HG02763 (cell line): ENCODE data around the gene FAM120A.

Experiments used
- ATAC-seq: cut with Tn5 transposase; IDR thresholded peaks from one replicate; pipeline ENCODE4 v1.9.1; 2021; ENCODE audit warnings: mild to moderate bottlenecking, moderate library complexity; ENCODE audit not compliant: unreplicated experiment

FAM120A gene

DNA sequence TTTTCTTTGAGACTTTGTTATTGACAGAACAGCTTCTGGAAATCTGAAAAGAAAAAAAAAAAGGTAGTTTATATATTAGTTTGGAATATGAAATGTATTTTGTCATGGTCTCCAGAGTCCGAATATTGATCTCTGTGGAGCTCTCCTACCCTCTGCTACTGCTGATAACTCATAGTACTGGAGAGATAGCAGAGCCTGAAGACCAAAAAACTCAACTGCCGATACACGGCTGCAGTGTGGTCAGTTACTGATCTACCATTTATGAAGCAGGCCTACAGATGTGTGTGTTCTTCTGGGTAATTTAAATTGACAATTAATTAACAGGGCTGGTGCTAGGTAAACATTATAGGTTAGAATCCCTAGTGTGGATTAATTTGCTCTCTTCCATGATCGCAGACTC, 3.8 kb upstream of the FAM120A start:
- no peak for ATAC-seq

DNA sequence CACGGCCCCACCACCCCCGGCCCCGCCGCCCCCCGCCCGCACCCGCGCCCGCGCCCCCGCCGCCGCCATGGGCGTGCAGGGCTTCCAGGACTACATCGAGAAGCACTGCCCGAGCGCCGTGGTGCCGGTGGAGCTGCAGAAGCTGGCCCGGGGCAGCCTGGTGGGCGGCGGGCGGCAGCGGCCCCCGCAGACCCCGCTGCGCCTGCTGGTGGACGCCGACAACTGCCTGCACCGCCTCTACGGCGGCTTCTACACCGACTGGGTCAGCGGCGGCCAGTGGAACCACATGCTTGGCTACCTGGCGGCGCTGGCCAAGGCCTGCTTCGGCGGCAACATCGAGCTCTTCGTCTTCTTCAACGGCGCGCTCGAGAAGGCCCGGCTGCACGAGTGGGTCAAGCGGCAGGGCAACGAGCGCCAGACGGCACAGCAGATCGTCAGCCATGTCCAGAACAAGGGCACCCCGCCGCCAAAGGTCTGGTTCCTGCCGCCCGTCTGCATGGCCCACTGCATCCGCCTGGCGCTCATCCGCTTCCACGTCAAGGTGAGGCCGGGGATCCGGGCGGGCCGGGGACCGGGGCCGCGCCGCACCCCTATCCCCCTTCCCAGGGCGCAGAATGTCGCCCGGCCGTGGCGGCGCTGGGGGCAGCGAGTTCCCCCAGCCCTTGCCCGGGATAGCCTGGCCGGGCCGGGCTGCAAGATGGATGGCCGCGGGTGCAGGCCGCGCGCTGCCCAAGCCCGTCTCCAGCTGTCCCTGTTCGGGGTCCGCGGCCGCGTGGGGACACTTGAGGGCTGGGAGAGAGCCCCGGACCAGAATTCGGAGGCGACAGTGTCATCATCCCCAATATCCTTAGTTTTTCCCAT, 594 bp downstream of the FAM120A start:
- ATAC-seq: peak; percentile 15

DNA sequence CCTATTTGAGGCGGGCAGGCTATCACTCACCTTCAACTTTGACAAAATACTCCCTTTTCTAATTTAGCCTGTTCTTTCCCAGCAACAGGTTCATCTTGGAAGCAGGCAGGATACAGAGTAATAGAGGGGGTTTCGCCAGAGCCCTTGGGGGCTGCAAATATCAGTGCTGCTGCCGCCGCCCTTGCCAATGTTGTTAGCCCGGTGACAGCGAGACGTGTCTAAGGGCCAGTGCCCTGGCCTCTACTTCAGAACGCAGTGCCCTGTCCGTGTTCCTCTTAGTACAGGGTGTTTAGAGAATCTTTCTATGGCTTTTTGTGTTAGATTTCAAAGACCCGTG, 1.2 kb downstream of the FAM120A start:
- ATAC-seq: no peak

DNA sequence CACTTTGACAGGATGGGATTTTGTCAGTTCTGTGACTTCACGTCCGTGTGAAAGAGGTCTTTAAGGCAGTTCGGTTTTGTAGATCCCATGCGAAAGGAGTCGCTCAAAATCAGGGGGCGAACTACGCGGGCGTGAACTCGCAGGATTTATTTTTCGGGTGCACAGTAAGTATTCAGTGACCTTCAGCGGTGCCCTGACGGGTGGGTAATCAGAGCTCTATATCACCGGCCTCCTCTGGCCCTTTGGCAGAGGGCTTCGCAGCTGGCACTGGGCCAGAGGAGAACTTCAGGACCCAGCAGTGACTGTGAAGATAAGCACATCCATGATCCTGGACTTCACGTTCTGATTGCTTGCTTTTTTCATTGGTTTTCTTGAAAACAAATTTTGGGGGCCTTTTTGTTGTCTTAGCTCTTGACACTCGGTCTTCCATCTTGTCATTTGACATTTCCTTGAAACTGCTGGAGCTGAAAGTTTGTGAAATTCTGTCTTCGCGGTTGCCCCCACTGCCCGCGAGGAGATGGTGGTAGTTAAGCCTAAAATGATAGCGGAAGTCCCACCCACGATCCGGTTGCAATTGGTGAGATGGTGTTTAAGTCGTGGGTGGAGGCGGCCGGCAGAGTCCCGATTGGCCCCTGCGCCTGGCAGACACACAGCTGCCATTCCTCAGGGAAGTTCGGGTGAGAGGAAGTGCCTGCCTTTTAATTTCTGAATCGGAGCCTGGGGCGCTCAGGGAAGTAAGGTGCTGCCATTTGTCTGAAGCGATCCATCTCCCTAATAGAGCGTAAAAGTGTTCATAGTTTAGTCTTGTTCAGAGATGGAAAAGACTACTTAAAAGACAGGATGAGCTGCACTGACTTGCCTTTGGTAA, 1.8 kb downstream of the FAM120A start, which contains the start of gene FAM120AOS:
Gene FAM120AOS, minus strand, starts transcription at position 535 of the 868 bp plus-strand sequence. CDS start 872 bp downstream, outside the sequence.
- peak; percentile 64 for ATAC-seq

DNA sequence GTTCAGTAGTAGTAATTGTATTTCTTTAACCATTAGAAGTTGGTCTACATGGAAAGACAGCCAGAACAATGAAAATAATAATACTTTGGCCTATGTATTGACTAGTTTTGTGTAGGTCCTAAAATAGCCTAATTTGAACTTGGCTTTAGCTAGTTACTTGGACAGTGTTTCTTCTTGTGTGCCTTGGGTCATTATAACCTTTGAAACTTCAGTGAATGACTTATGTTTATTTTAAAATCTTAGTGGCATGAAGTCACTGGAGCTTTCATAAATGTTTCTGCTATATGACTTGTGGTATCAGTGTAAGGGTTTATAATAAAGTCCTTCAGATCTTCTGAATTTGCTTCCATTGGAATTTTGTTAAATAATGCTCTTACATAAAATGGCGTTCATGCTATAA, 4.5 kb downstream of the FAM120A start:
- ATAC-seq: no peak

DNA sequence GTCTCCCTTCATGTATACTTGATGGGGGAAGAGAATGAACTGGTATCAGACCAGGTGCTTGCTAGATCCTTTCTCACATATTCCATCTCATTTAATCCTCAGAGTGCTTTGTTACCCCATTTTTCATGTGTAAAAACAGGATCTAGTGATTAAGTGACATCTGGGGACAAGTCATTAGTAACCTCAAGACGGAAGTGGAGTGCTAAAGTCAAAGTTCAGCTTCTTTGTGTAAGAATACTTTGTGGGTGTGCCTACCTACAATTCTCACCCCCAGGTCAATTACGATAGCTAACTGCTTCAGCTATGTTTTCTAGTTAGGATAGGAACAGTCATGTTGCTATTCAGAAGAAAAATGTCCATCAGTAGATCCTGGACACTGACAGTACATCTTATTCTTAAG, 5.0 kb downstream of the FAM120A start:
- ATAC-seq: no peak

DNA sequence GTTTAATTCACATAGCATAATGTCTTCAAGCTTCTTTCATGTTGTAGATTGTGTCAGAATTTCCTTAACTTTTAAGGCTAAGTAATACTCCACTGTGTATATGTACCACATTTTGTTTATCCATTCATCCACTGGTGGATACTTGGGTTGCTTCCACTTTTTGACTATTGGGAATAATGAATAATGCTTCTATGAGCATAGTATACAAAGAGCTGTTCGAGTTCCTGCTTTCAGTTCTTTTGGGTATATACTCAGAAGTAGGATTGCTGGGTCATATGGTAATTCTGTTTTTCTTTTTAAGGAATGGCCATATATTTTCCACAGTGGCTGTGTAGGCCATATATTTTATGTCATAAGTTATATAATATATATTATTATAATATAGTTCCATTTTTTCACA, 5.5 kb downstream of the FAM120A start:
- no peak for ATAC-seq

DNA sequence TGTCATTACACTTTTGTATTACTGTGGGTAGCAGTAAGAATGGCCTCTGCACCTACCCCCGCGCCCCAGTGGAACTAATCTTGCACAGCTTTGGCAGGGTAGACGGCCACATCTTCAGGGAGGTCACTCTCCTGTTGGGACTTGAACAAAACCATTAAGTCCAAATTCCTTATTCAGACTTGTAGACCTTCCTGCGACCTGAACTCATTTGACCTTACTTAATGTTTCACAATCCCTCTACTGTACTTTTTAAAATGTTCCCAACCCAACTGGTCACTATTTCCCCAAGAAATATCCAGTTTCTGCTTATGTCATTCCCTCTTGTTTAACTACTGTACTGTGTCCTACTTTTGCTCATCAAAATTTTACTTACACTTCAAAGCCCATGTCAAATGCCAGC, 7.2 kb downstream of the FAM120A start:
- no peak for ATAC-seq

DNA sequence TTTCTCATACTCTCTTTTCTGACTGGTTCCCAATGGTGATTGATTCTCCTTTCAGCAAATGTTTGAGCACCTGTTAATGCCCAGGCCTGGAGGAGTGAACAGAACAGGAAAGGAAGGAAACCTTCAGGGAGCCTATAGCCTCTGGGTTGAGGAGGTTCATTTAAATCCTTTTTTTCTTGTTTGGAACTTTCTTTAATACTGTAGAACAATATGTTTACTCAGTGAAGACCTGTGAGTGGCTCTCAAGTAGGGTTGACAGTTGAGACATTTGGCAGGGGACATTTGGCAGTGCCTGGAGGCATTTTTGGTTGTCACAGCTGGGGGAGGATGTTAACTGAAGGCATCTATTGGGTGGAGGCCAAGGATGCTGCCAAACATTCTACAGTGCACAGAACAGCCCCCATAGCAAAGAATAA, 8.0 kb downstream of the FAM120A start:
- no peak for ATAC-seq

DNA sequence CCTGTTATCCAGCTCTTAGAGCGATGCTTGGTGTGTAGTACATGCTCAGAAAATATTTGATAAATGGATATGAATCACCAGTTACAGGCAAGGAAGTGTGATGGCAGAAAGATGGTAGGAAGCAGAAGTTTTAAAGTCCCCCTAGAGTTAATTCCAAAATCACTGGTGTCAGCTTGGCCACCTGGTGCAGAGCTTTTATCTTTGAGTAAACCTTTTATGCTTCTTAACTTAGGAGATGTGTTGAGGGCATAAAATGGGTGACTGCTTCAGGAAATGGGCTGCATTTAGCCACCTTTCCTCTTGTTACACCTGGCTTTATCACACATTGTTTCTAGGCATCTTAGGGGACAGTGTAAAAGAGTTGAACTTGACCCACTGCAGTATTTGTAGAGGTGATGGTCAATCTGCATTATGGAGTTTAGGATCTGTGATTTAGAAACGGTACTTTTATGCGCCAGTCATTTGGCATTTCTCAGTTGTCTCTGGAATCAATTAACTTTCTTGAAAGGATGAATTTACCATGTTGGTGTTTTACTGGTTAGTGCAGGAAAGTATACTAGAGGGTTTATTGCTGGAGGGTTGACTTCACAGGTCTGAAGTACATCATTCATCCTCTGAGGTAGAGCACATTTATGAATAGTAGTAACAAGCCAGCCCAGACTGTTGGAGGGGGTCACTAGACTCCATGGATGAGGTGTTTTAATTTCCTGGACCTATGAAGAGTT, 9.4 kb downstream of the FAM120A start:
- ATAC-seq: no peak

DNA sequence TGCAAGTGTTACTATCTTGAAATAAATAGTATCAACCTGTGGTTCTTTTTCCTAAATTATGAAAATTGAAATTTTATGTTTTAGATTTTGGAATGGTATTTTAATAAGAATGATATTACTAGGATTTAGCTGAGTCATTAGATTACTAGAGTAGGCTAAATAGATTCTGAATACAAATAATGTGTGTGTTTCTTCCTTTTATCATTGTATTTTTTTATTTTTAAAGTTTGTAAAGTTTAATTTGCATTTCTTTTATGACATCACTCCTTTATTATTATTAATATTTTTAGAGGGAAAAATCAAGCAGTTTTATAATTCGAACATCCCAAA, 9.9 kb downstream of the FAM120A start:
- no peak for ATAC-seq

DNA sequence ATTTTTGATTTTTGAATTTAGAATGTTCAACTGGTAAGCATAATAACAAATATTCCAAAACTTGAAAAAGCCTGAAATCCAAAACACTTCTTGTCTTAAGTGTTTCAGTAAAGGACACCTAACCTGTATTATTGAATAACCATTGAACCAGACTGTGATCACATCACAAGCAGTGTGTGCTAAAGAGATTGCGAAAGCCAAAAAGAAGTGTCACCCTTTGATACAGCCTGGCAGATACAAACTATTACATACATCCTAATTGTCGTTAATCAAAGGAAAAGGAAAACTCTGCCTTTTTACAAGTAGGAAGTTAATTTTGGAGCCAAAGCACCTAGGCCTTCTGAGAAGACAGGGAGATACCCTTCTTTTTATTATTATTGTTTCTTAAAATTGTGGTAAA, 10.3 kb downstream of the FAM120A start:
- ATAC-seq: no peak

DNA sequence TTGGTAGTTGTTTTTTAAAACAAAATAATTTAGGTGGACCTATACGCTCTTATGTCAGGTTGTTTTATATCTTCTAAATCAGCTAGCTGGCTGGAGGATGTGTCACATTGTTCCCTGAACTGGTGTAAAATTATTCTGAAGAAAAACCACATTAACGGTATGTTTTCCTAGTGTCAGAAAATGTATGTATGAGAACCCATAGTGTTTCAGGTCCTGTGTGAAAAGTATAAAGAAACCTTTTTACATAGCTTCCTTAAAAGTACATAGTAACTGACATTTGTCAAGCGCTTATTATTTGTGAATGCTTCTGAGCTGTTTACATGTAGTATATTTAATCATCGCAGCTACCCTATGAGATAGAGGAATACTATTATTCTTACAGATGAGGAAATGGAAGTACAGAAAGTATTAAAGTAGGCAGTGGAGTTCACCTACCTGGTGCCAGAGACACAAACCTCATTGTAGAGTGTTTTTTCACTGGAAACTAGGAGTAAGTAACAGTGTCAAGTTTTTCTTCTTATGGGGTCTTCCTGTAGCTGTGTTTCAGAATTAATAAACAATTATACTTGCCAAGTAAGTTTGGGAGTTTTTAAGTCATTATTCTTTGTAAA, 12.3 kb downstream of the FAM120A start:
- no peak for ATAC-seq

DNA sequence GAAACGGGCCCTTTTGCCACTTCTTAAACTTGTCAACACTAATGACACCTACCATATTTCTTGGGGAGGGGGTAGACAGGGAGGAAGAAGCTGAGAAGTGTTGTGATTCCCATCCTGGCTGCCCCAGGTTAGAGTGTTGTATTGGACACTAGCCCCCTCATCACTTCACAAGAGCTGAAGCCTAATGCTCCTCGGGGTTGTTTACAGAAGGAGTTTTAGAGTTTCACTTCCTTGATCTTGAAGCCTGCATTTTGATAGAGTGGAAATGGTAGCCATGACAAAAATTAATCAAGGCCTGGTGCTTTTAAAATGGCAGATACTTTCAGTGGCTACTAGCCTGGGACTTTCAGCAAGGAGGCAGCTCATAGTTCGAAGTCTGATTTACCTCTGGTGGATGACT, 12.9 kb downstream of the FAM120A start:
- no peak for ATAC-seq

DNA sequence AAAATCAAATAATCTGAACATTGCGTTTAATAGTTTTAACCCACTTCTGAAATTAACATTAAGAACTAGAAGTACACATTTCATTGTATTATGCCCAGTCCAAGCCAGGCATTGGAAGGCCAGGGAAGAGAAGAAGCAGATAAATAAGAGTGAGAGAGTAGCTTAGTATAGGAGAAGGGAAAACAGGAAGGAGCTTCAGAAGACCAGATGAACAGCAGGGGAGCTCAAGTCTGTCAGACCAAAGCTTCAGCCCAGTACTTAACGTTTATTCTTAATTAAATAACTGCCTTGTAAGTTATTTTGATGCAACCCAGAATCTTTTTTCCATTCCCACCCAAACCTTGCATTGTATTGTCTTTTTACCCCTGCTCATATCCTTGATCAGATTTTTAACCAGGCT, 13.4 kb downstream of the FAM120A start:
- ATAC-seq: no peak

DNA sequence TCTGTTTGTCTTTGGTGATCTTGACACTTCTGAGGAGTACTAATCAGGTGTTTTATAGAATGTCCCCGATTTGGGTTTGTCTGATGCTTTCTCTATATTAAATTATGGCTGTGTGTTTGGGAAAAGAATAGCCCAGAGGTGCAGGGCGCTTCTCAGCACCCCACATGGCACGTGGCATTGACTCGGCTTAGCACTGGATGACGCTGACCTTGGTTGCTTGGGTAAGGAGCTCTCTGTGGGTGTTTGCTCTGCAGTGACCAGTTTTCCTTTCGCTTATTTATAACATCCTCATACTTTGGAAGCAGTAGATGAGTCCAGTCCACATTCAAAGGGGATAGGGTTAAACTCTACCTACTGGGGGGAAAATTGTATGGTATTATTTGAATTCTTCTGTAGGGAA, 14.4 kb downstream of the FAM120A start:
- no peak for ATAC-seq

DNA sequence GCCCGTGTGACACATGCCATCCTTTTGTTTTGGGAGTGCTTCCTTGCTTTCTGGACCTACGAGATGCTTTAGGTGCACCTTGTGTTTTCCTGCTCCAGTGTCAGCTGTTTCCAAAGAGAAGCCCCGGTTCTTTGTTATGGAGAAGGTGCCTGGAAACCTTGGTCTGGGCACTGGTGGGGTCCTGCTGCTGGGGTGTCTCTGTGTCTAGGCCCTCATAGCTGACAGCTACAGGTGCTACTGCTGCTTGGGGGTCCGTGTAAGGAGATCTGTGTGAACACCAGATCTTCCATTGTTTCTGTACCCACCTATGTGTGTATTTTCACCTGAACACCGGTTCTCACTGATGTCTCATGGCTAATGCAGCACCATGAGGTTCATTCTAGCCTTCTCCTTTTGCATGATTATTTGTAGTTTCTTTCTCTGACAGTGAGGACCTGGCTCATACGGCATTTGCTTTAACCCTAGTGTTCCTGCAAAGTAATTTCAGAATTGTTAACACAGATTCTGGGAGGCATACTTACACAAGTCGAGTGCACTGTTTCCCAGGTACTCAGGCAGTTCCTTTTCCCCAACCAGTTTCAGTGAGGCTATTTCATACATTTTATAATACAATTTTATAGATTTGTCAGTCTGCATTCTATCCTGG, 15.1 kb downstream of the FAM120A start:
- ATAC-seq: no peak

DNA sequence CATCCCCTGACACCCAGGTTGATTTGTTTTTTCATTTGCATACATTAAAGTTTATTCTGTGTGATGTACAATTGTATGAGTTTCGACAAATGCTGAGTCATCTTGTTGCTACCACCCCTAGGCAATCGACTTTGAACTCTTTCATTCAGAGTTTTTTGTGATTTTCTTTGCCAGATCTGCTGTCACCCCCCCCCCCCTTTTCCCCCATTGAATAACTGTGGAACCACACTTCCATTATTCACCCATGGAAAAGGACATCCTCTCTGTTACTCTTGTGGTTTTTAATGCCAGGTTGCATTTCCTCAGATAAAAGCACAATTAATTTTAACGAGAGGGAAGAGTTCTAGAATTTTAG, 15.6 kb downstream of the FAM120A start:
- ATAC-seq: no peak

DNA sequence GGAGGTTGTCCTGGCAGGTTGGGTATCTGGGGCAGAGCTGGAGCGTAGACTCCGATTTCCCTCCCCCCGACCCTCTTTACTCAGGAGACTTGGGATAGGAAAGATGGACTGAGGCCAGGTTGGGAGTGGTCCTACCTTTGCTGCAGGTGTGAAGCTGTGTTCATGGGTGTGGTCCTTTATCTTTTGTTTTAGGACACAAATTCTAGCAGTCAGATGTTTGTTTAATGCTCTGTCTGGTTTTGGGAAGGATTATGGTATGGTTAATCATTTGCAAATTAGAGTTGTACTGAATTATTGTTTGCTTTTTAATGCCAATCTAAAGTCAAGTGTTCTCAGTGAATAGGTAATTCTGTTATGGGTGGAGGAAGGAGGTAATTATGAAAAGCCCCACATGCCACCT, 16.0 kb downstream of the FAM120A start:
- no peak for ATAC-seq

DNA sequence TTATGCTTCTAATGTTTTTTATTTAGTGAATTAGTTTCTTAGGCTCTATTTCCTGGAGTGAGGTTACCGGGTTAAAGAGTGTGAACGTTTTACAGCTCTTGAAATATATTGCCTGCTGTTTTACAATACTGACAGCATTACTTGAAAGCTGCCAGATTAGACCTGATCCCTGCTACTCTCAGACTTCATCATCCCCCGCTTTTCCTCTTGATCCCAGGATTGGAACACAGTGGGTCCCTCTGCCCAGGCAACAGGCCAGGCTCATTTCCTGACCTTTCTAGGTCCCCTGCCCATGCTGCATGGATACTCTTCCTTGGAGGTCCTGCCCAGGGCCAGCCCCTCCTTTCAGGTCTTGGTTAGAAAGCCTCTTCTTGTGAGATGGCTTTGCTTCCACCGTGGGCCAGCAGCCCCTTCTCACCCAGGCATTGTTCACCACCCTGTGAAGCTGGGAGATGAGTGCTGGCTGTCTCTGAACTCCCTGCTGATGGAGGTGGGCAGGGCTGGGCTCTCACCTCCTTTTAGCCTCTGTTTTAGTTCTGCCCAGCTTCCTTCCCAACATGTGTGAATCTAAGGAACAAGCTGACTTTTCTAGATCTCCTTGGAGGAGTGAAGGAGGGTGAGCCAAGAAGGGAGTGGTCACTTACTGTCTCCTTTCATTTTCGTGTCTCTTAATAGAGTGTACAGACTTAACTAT, 17.4 kb downstream of the FAM120A start:
- no peak for ATAC-seq
